Measurements from ENCODE around the gene MCRIP1.
A peak's percentile ranks its signal among the peaks of the same experiment; 100 is the strongest.

MCRIP1 gene, protein sequence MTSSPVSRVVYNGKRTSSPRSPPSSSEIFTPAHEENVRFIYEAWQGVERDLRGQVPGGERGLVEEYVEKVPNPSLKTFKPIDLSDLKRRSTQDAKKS

DNA sequence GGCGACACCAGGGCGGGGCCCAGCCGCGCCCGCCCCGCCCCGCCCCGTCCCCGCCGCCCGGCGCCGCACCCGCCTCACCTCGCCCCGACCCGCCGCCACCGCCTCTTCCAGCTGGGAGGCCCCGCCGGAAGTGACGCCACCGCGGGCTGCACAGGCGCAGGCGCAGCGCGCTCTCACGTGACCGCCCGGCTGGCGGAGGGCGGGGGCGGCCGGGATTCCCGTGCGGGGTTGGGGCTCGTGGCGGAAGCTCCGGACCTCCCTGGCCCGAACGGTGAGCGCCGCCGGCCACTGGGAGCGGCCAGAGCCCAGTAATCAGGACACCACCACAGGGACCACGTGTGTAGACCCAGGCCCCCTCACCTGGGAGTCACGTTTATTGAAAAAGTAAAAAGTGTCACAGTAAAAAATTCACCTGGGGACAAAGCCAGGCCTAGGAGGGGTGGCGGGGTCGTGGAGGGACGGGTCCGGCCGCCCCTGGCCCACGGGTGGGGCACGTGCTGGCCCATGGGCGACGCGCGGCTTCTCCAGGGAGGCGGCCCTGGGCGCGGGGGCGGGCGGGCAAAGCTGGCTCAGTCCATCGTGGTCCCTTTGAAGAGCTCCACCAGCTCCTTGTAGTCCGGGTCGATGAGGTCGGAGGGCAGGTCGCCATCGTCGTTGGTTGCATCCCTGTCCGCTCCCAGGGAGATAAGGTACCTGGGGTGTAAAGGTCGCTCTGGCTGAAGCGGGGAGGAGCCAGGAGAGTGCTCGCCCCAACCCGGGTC lies at the start of gene MCRIP1:
Gene MCRIP1 (minus strand): TSS at position 132 of the 761 bp plus-strand sequence. CDS start 8,785 bp downstream, outside the sequence.
- DNase-seq (ENCODE audit: low read depth in 2 of 2): peak; percentile 91 to 96

DNA sequence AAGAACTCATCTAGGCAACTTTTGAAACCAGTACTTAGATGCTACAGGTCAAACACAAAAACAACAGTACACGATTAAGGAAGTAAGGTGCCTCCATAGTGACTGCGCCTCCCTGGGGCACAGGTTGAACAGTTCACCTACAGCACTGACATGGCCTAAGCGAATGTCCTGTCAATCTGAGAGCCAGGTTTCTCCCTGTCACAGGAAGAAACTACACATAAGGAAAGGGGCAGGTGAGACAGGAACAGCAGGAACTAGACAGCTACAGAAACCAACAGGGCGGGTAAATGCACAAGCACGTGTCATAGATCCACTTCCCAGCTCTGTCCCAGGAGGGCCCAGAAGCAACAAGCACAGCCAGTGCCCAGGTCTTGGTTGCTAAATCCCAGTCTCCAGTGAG lies 46.0 kb upstream of the MCRIP1 start:
- no peak for DNase-seq (ENCODE audit: low read depth in 2 of 2)

DNA sequence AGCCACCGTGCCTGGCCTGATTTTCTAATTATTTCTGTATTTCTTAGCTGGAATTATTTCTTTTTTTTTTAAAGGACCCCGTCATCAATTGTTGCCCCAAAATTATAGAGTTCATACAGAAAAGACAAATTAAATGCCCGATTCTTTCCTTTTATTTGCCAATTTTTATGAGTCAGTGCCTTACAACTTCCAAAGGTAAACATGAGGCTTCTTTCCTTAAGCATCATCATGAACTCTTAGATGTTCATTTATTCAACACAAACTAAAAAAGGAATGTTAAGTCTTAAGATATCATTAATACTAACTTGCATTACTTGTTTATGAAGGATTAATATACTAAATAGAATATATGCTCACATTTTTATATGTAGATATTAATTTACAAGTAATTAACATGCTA lies 45.2 kb upstream of the MCRIP1 start:
- DNase-seq (ENCODE audit: low read depth in 2 of 2): no peak

DNA sequence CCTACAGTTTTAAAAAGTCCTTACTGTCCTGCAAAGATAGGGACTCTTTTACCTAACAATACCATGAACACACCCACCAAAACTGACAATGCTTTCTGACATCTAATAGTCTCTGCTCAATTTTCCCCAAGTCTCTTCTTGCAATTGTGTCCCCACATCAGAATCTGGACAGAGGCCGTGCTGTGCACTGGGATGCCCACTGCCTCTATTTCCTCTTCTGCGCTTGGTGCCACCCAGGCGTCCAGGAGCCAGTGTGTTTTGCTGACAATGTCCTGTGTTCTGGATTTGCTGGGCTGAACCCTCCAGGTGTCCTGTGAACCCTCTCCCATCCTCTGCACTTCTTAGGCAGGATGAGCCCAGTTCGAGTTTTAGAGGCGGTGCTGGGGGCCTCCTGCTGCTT lies 44.5 kb upstream of the MCRIP1 start:
- no peak for DNase-seq (ENCODE audit: low read depth in 2 of 2)

DNA sequence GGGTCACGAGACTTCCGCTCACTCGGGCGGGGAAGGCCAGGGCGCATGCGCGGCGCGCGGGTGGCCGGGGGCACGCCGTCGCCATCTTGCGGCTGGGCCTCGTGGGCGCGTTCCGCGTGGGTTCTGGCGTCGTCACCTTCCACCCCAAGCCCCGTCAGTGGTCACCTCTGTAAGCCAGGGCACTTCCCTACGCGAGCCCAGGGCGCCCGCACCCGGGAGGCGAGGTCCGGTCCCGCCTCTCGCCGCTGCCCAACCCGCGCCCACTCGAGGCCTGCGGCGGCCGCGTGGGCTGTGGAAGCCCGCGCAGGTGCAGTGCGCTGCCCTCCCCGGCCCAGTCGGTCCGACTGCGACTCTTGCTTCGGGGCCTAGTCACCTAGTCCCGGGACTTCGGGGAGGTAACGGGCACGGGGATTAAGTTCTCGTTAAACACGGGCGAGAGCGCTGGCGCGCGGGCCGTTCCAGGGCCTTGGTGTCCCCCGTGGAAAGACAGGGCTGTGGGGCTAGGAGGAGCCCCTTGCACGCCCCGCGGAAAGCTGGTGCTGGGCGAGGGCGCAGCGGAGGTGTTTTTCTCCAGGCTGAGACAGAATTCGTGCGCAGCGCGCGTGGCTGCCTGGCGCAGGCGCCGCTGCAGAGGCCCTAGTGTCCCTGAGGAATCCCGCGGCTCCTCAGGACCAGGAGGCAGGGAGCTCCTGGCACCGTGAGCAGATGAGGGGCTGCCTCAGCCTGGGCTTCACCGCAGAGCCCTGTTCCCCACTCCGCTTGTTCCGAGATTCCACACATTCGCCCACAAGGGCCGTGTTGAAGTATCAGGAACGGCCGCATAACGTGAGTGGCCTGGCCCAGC lies 38.5 kb upstream of the MCRIP1 start:
- DNase-seq (ENCODE audit: low read depth in 2 of 2): peak; percentile 93

DNA sequence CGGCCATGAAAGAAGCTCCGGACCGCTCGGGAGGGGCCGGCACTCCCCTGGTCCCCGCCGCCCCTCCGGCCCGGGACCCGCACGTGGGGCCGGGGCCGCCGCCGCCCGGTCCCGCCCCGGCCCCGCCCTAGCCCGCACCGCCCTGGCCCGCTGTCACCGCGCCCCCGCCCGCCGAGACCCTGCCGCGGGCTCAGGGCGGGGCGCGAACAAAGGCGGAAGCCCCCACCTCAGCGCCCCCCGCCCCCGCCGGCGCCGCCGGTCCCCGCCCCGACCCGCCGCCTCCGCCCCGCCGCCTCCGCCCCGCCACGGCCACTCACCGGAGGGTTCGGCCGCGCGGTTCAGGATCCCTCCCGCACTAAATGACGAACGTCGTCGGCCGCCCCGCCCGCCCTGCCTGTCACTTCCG lies 37.9 kb upstream of the MCRIP1 start, which contains the start of gene ARHGDIA:
Gene ARHGDIA (minus strand): TSS at position 357 of the 406 bp plus-strand sequence. CDS start 1,407 bp downstream, outside the sequence.
- no peak for DNase-seq (ENCODE audit: low read depth in 2 of 2)

DNA sequence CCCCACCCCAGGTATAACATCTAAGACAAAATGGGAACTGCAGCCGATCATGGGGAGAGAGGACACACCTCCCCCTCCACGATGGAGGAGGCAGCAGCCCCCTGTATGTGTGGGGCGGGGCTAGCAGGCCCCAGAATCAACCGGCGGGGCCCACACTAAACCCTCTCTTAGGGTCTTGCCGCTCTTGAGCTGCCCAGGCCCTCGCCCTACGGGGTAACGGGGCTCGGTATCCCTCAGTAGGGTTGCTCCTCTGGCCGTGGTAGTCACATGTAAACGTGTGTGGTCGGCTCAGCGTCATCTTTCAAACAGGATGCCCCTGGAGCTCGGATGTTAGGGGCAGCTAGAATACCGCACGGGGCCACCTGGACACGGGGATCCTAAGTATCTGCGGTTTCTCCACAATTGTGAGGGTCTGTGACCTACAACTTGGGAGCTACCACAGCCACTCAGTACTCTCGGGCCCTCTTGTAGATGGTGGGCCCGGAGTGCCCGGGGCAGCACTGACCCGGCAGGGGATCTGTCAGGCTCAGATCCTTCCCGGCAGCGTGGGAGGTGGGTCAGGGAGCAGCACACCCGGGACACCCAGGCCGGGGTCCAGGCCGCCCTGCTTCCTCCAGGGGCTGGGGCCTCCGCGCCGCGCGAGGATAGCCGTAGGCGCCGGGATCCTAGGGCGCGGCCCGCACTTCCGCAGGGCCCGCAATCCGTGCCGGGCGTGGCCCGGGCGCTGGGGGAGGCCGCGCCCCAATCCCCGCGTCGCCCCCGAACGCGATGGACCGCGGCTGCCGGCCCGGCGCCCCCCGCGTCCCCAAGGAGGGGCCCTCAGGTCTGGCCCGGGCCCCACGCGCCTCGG lies 37.3 kb upstream of the MCRIP1 start:
- DNase-seq (ENCODE audit: low read depth in 2 of 2): no peak

DNA sequence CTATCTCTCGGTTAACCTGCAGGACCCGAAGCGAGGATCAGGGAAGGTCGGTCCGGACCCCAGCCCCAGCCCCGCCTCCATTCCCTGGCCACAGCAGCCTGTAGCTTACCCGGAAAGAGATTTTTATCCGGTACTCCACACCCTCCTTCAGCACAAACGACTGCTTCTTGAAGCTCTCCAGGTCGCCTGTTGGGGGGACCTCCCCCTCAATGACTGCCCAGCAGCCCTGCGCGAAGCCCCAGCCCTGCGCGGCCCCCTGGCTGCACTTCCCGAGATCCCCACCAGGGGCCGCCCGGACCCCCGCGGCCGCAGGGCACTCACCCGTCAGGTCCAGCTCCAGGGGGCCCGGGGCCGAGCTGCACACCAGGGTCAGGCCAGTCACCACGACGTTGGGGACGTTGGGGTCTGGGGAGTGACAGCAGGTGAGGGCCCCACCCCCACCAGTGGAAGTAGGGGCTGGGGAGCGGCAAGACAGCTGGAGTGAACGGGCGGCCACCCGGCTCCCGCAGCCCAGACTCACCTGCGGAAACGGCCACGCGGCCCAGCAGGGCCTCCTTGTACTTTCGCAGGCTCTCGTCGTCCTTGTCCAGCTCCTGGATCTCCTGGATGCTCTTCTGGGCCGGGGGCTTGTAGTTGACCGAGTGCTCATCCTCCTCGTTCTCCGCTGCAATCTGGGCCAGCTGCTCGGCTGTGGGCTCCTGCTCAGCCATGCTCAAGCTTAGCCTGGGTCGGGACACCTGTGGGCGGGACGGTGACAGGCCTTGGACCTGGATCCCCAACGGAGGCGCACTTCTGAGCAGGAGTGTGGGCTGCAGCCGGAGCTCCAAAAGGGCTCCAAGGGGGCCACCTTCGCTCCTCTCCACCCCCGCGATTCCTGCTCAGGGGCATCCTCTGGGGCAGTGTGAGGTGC lies 36.4 kb upstream of the MCRIP1 start:
- no peak for DNase-seq (ENCODE audit: low read depth in 2 of 2)

DNA sequence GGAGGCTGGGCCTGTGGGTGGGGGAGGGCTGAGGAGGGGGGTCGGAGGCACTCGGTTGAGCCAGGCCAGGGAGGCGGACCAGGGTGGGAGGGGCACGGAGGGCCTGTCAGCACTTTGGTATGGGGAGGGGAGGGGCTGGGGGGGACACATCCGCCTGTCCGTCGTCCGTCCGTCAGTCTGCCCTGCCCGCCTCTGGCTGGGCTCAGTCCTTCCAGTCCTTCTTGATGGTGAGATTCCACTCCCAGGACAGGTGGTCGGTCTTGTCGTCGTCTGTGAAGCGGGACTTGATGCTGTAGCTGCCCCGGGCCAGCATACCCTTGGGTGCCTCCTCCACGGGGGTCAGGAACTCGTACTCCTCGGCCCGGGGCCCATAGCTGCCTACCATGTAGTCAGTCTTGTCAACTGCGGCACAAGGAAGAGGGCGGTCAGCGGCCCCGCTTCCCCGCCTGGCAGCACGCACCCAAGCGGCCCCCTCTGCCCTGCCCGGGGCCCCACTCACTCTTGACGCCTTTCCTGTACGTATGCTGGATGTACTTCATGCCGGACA lies 35.7 kb upstream of the MCRIP1 start:
- no peak for DNase-seq (ENCODE audit: low read depth in 2 of 2)

DNA sequence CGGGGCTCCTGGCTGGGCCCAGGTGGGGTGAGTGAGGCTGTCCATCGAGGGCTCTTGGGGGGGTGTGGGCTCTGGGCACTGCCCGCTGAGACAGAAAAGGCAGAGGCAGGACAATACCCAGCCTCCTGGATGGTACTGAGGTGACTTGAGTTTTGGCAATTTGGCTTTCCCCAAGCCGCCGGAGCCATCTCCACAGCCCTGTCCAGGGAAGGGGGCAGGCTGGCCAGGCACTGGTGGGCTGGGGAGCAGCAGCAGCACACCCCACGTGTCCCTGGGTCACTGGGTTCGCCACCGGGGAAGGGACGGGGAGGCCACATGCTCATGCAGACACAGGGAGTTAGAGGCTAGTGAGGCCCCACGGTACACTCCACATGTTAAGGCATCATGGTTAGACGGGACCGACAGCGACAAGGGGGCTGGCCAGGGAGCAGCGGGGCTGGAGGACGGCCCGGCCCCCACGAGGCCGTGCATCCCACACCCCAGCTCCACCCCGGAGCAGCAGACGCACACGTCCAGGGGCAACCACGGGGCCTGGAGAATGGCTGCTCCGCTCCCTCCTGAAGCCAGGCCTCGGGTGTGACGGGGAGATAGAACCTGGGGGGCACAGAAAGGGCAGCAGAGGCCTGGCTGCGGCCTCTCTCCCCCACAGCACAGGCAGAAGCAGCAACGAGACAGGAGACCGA lies 35.0 kb upstream of the MCRIP1 start:
- no peak for DNase-seq (ENCODE audit: low read depth in 2 of 2)

DNA sequence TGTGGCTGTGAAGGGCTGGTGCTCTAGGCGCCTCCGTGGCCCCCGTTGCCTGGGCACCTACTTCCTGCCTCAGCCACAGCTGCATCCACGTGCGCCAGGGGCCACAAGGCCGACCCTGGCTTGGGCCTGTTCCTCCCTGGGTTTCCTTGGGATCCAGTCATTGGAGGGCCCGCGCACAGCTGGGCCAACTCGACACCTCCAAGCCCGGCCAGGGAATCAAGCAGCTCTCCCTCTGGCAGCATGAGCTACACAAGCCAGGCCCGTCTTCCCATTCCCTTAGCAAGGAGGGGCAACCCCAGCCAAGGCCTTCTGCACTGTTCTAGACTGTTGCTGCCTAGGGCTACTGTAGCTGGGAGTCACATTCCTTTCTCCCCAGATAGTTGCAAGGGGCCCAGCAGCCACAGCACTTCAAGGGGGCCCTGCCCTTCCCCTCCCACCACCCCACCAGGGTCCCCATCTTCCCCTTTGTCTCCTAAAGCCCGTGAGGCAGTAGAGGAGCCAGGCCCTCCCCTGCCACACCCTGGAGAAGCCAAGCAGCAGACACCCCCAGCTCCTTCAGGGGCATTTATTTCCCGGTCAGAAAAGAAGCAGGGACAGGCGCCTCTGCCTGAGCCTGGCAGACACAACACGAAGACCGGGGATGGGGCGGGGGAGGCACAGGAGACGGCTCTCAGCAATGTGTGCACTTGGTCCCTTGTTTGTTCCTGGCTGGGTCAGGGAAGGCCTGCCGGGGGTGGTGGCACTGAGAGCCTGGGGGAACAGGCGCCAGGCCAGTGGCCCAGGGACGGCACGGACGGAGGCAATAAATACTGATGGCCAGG lies 34.3 kb upstream of the MCRIP1 start:
- DNase-seq (ENCODE audit: low read depth in 2 of 2): no peak

DNA sequence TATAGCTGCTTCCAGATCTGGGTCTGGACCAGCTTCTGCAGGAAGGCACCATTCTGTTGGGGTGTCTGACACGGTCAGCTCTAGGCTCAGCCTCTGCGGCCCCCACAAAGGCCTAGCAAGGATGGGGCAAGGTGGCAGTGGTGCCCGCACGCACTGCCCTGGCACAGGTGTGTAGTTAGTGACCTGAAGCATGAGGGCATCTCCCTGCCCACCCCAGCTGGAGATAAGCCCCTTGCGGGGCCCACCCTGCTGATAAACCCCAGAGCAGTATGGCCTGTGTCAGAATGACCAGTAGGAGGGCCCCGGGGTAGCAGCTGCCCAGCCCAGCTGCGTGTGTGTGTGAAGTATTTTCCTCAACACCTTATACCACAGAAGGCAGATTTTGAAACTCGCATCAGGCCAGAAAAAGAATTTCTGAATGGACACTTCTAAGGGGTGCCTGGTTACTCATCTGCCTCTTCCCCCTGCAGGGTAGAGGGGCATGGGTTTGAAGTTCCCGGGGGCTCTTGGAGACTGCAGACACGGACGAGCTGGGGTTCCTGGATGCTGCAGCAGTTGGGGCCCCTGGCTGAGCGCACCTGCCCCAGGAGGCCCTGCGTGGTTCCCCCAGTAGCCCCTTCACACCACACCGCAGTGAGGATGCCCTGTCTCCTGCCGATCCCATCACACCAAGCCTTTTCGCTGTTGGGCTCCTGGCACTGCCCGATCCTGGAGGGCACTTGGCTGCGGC lies 33.5 kb upstream of the MCRIP1 start:
- no peak for DNase-seq (ENCODE audit: low read depth in 2 of 2)

DNA sequence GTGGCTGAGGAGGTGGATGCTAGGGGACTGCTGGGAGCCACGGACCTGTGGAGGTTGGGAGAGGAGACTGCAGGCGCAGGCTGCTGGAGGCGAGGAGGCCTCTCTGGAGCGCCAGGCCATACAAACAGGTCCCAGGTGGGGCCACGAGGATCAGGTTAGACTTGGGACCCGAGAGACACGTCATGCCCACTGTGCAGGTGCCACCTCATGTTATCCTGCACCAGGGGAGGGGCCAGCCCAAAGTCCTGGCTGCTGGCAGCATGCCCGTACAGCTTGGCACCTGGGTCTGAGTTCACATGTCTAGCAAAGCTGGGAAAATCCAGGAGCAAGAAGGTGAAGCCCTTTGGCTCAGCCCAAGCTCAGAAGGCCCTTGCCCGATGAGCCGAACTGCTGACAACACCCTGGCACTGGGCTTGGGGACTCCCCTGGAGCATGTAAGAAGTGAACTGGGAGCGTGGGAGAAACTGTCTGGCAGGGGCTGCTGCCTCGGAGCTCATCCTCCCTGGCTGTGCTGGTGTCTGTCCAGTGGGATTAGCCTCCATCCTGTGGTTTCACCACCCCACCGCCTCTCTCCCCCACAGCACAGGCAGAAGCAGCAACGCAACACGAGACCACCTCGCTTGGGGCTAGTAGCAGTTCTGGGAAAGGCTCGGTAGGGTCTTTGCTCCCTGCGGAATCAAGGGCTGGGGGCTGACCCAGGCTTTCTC lies 32.8 kb upstream of the MCRIP1 start:
- no peak for DNase-seq (ENCODE audit: low read depth in 2 of 2)

DNA sequence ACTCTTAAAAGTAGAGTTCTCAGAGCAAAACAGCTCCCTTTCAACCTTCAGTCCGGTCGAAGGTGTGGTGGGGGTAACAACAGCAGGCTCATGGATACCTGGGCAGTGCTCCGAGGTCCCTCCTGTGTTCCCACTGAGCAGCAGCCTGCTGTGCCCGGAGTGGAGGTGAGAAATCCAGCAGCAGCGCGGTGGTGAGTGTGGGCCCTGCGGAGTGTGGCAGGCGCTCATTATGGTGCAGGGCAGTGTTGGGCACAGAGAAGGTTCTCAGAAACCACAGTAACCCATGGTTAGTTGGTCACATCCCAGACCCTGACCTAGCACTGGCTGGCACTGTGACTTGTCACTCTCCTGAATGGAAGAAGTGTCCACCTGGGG lies 32.3 kb upstream of the MCRIP1 start:
- no peak for DNase-seq (ENCODE audit: low read depth in 2 of 2)

DNA sequence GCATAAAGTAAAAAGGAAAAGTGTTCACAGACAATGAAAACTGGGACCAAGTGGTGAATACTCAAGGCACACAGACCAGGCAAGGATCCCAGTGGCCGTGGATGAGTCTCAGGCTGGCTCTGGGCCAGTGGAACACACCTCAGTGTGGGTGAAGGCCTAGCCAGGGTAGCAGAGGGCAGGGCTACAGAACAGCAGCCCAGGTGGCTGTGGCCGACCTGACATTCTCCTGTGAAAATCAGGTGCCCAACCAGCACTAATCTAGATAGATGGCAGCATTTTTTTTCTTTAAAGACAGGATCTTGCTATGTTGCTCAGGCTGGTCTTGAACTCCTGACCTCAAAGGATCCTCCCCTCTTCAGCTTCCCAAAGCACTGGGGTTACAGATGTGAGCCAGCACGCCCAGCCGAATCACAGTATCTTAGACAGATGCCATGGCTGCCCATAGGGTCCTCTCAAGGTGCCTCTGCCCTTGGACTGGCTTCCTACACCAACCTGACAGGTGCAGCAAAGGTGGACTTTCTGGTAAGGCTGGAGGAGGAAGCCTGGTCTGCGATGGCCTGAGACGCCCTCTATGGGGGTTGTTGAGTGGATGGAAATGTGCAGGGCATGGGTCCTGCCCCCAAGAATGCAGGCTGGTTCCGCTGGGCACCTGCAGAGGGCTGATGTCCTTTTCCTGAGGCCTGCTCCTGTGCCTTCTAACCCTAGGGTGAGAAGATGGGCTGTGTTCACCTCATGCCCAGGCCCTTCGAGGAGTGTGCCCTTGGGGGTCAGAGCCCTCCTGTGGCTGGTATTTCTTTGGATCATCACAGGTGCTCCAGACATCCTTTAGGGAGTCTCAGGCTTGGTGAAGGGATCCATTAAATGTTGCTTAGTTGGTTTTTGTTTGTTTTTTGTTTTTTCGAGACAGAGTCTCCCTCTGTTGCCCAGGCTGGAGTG lies 31.0 kb upstream of the MCRIP1 start:
- DNase-seq (ENCODE audit: low read depth in 2 of 2): no peak

DNA sequence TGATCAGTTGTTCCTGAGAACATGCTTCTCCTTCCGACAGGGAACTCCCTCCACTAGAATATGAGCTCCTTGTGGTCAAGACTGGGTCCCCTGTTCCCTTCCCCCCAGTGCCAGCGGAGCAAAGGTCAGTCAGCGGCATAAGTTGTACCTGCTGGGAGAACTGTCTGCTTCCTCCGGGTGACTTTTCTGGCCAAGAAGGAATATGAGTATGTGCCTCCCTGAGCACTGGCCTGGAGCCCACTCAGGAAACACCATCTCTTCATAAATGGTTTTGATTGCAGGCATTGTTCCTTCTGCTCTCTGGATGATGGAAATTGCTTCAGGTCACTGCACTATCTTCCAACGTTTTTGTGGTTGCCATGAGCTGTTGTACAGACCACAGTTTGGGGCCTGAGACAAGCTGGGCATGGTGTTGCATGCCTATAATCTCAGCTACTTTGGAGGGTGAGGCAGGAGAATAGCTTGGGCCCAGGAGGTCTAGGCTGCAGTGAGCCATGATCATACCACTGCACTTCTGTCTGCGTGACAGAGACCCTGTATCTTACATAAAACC lies 30.1 kb upstream of the MCRIP1 start:
- no peak for DNase-seq (ENCODE audit: low read depth in 2 of 2)

Measured in stimulated activated CD4-positive, alpha-beta T cell treated with anti-CD3 and anti-CD28 coated beads, Interleukin-15, amount 100 ng/mL, for 48 hours (primary cell).